ENCODE data around the gene C1orf115.
"Not testable (repeated sequence)": the region's sequence is repeated elsewhere in the genome, so short reads cannot be mapped to it uniquely, and the experiment has no call there.

Gene C1orf115

GRCh38 chr1:220706480-220706879, 16.3 kb downstream of the C1orf115 start:
- no peak for TF ChIP-seq CTCF (IDR thresholded peaks at IDR 0.05; ENCODE audit: low read depth, low read length, missing control alignments)
- DNase-seq (ENCODE audit: extremely low read depth, low read depth): no peak
- no peak overlapping the region for H3K4me3 ChIP-seq (replicated peaks; ENCODE audit: low read depth, low read length)

GRCh38 chr1:220707160-220707559, 17.0 kb downstream of the C1orf115 start:
- no peak for TF ChIP-seq CTCF (IDR thresholded peaks at IDR 0.05; ENCODE audit: low read depth, low read length, missing control alignments)
- no peak overlapping the region for H3K4me3 ChIP-seq (replicated peaks; ENCODE audit: low read depth, low read length)
- no peak for DNase-seq (ENCODE audit: extremely low read depth, low read depth)

- no peak overlapping the region for H3K4me3 ChIP-seq (replicated peaks; ENCODE audit: low read depth, low read length)
- no peak for TF ChIP-seq CTCF (IDR thresholded peaks at IDR 0.05; ENCODE audit: low read depth, low read length, missing control alignments)
- no peak for DNase-seq (ENCODE audit: extremely low read depth, low read depth)
These were observed 18.1 kb downstream of the C1orf115 start for GRCh38 chr1:220708244-220708643.

- DNase-seq (ENCODE audit: extremely low read depth, low read depth): no peak
- TF ChIP-seq CTCF (IDR thresholded peaks at IDR 0.05; ENCODE audit: low read depth, low read length, missing control alignments): no peak
- no peak overlapping the region for H3K4me3 ChIP-seq (replicated peaks; ENCODE audit: low read depth, low read length)
These were observed 19.0 kb downstream of the C1orf115 start for GRCh38 chr1:220708936-220709801.

- no peak overlapping the region for H3K4me3 ChIP-seq (replicated peaks; ENCODE audit: low read depth, low read length)
- TF ChIP-seq CTCF (IDR thresholded peaks at IDR 0.05; ENCODE audit: low read depth, low read length, missing control alignments): no peak
- no peak for DNase-seq (ENCODE audit: extremely low read depth, low read depth)
These were observed 20.2 kb downstream of the C1orf115 start for GRCh38 chr1:220710333-220710732.

GRCh38 chr1:220711056-220711809, 21.1 kb downstream of the C1orf115 start:
- no peak for TF ChIP-seq CTCF (IDR thresholded peaks at IDR 0.05; ENCODE audit: low read depth, low read length, missing control alignments)
- no peak for DNase-seq (ENCODE audit: extremely low read depth, low read depth)
- H3K4me3 ChIP-seq (replicated peaks; ENCODE audit: low read depth, low read length): no peak overlapping the region

- H3K4me3 ChIP-seq (replicated peaks; ENCODE audit: low read depth, low read length); DNase-seq (ENCODE audit: extremely low read depth, low read depth): not testable (repeated sequence)
These were observed 25.8 kb downstream of the C1orf115 start for GRCh38 chr1:220715986-220716385.
